ENCODE data around the gene SLC39A2. TPM values are rescaled to one million over a fixed set of nuclear protein-coding genes. Genes with fewer than 3 reads are reported as not detected.

SLC39A2 gene
- total and polyA plus RNA-seq, 2 experiments from 2014 or later, result not detected

DNA sequence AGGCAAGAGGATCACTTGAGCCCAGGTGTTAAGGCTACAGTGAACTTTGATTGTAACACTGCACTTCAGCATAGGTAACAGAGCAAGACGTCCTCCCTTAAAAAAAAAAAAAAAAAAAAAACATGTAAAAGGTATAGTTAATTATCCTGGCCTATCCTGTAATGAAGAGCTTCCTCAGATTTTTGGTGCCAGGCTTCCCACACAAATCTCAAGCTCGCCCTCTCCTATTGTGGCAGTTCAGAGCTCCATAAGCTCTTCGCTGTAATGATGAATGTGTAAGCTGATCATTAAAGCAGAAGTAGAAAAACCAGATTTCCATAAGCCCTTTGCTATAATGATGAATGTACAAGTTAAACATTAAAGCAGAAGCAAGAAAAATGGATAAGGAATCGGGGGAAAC, 2.0 kb upstream of the SLC39A2 start:
- no peak for TF ChIP-seq JUNB (IDR thresholded peaks at IDR 0.05; ENCODE audit: unreplicated experiment)
- TF ChIP-seq, protein P1, sequence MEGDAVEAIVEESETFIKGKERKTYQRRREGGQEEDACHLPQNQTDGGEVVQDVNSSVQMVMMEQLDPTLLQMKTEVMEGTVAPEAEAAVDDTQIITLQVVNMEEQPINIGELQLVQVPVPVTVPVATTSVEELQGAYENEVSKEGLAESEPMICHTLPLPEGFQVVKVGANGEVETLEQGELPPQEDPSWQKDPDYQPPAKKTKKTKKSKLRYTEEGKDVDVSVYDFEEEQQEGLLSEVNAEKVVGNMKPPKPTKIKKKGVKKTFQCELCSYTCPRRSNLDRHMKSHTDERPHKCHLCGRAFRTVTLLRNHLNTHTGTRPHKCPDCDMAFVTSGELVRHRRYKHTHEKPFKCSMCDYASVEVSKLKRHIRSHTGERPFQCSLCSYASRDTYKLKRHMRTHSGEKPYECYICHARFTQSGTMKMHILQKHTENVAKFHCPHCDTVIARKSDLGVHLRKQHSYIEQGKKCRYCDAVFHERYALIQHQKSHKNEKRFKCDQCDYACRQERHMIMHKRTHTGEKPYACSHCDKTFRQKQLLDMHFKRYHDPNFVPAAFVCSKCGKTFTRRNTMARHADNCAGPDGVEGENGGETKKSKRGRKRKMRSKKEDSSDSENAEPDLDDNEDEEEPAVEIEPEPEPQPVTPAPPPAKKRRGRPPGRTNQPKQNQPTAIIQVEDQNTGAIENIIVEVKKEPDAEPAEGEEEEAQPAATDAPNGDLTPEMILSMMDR (conservative IDR thresholded peaks at IDR 0.05; ENCODE audit: low read depth in 2 of 2), result no peak
- TF ChIP-seq, protein P2, sequence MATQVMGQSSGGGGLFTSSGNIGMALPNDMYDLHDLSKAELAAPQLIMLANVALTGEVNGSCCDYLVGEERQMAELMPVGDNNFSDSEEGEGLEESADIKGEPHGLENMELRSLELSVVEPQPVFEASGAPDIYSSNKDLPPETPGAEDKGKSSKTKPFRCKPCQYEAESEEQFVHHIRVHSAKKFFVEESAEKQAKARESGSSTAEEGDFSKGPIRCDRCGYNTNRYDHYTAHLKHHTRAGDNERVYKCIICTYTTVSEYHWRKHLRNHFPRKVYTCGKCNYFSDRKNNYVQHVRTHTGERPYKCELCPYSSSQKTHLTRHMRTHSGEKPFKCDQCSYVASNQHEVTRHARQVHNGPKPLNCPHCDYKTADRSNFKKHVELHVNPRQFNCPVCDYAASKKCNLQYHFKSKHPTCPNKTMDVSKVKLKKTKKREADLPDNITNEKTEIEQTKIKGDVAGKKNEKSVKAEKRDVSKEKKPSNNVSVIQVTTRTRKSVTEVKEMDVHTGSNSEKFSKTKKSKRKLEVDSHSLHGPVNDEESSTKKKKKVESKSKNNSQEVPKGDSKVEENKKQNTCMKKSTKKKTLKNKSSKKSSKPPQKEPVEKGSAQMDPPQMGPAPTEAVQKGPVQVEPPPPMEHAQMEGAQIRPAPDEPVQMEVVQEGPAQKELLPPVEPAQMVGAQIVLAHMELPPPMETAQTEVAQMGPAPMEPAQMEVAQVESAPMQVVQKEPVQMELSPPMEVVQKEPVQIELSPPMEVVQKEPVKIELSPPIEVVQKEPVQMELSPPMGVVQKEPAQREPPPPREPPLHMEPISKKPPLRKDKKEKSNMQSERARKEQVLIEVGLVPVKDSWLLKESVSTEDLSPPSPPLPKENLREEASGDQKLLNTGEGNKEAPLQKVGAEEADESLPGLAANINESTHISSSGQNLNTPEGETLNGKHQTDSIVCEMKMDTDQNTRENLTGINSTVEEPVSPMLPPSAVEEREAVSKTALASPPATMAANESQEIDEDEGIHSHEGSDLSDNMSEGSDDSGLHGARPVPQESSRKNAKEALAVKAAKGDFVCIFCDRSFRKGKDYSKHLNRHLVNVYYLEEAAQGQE (IDR thresholded peaks at IDR 0.05; ENCODE audit: unreplicated experiment), result no peak
- TF ChIP-seq, protein P3, sequence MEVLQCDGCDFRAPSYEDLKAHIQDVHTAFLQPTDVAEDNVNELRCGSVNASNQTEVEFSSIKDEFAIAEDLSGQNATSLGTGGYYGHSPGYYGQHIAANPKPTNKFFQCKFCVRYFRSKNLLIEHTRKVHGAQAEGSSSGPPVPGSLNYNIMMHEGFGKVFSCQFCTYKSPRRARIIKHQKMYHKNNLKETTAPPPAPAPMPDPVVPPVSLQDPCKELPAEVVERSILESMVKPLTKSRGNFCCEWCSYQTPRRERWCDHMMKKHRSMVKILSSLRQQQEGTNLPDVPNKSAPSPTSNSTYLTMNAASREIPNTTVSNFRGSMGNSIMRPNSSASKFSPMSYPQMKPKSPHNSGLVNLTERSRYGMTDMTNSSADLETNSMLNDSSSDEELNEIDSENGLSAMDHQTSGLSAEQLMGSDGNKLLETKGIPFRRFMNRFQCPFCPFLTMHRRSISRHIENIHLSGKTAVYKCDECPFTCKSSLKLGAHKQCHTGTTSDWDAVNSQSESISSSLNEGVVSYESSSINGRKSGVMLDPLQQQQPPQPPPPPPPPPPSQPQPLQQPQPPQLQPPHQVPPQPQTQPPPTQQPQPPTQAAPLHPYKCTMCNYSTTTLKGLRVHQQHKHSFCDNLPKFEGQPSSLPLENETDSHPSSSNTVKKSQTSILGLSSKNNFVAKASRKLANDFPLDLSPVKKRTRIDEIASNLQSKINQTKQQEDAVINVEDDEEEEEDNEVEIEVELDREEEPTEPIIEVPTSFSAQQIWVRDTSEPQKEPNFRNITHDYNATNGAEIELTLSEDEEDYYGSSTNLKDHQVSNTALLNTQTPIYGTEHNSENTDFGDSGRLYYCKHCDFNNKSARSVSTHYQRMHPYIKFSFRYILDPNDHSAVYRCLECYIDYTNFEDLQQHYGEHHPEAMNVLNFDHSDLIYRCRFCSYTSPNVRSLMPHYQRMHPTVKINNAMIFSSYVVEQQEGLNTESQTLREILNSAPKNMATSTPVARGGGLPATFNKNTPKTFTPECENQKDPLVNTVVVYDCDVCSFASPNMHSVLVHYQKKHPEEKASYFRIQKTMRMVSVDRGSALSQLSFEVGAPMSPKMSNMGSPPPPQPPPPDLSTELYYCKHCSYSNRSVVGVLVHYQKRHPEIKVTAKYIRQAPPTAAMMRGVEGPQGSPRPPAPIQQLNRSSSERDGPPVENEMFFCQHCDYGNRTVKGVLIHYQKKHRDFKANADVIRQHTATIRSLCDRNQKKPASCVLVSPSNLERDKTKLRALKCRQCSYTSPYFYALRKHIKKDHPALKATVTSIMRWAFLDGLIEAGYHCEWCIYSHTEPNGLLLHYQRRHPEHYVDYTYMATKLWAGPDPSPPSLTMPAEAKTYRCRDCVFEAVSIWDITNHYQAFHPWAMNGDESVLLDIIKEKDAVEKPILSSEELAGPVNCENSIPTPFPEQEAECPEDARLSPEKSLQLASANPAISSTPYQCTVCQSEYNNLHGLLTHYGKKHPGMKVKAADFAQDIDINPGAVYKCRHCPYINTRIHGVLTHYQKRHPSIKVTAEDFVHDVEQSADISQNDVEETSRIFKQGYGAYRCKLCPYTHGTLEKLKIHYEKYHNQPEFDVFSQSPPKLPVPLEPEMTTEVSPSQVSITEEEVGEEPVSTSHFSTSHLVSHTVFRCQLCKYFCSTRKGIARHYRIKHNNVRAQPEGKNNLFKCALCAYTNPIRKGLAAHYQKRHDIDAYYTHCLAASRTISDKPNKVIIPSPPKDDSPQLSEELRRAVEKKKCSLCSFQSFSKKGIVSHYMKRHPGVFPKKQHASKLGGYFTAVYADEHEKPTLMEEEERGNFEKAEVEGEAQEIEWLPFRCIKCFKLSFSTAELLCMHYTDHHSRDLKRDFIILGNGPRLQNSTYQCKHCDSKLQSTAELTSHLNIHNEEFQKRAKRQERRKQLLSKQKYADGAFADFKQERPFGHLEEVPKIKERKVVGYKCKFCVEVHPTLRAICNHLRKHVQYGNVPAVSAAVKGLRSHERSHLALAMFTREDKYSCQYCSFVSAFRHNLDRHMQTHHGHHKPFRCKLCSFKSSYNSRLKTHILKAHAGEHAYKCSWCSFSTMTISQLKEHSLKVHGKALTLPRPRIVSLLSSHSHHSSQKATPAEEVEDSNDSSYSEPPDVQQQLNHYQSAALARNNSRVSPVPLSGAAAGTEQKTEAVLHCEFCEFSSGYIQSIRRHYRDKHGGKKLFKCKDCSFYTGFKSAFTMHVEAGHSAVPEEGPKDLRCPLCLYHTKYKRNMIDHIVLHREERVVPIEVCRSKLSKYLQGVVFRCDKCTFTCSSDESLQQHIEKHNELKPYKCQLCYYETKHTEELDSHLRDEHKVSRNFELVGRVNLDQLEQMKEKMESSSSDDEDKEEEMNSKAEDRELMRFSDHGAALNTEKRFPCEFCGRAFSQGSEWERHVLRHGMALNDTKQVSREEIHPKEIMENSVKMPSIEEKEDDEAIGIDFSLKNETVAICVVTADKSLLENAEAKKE (CRISPR knock-in tag; IDR thresholded peaks at IDR 0.05), result no peak

More for the DNA sequence above, 2.0 kb upstream of the SLC39A2 start:
- peaks cover 42% of the 10 kb centered on the region for H3K36me3 ChIP-seq (ENCODE audit: insufficient read depth)
- H2AFZ ChIP-seq, result no peak overlapping the region
- H3K4me1 Mint-ChIP-seq, result peaks cover 23% of the 10 kb centered on the region
- H3K4me3 ChIP-seq, result no peak overlapping the region
- H3K9me2 ChIP-seq (ENCODE audit: insufficient read depth), result no peaks in the 10 kb centered on the region
- H3K27ac ChIP-seq (ENCODE audit: low read depth), result no peak overlapping the region
- no peak overlapping the region for H3K4me3 Mint-ChIP-seq
- H3K36me3 Mint-ChIP-seq (ENCODE audit: low read depth), result peaks cover 45% of the 10 kb centered on the region
- no peak overlapping the region for H3K4me2 ChIP-seq
- H4K20me1 ChIP-seq (replicated peaks; ENCODE audit: insufficient read depth), result no peaks in the 10 kb centered on the region; the same call in 1 of the 2 replicates
- H3F3A ChIP-seq (replicated peaks; ENCODE audit: low read depth), result 0 out of 2 replicates have a peak, but pooled peaks cover 4% of the 10 kb centered on the region
- no peaks in the 10 kb centered on the region for H3K27me3 ChIP-seq (ENCODE audit: insufficient read depth)
- peaks cover 6% of the 10 kb centered on the region for H3K4me1 ChIP-seq (ENCODE audit: insufficient read depth)
- no peaks in the 10 kb centered on the region for H3K9me3 Mint-ChIP-seq
- H3K27ac Mint-ChIP-seq, result no peak overlapping the region
- H3K79me2 ChIP-seq (replicated peaks; ENCODE audit: insufficient read depth), result peaks cover 7% of the 10 kb centered on the region; the same call in 1 of the 2 replicates
- ATAC-seq, result no peak
- no peak for DNase-seq (ENCODE audit: low spot score)
- peaks cover 2% of the 10 kb centered on the region for H3K27me3 Mint-ChIP-seq (ENCODE audit: insufficient read depth, low read depth, poor library complexity)
